Hematopoietic multipotent progenitor cell treated with erythropoietin and hydrocortisone succinate and interleukin-3 and kit ligand, for 17 days (in vitro differentiated cells): ENCODE data around the gene GVQW3.
A peak's percentile ranks its signal among the peaks of the same experiment; 100 is the strongest.

Experiments used
- DNase-seq: peaks from one replicate; pipeline ENCODE4 v3.0.0-alpha.2; 2015; ENCODE audit warnings: low spot score

GVQW3 gene

GRCh38 chr11:76380977-76381719, at the start of gene GVQW3, which contains the start of gene THAP12:
Gene GVQW3, plus strand, starts transcription at chr11:76381323. Its CDS starts 506 bp downstream, at chr11:76381829.
Gene THAP12, minus strand, starts transcription at chr11:76381132. Its CDS starts 296 bp downstream, at chr11:76380836.
- DNase-seq = peak; percentile 98

DNA sequence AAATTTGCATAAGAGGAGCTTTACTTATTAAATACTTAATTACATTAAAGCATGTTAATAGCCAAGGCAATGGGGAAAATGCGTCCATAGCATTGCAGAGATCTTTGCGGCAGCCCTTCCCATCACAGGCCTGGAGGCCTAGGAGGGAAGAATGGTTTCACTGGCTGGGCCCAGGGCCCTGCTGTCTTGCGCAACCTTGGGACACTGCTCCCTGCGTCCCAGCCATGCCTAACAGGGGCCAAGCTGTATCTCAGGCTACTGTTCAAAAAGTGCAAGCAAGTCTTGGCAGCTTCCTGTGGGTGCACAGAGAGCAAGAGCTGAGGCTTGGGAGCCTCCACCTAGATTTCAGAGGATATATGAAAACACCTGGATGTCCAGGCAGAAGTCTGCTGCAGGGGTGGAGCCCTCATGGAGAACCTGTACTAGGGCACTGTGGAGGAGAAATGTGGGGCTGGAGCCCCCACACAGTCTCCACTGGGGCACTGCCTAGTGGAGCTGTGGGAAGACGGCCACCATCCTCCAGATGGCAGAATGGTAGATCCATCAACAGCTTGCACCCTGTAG, 46.2 kb upstream of the GVQW3 start:
- DNase-seq = no peak

DNA sequence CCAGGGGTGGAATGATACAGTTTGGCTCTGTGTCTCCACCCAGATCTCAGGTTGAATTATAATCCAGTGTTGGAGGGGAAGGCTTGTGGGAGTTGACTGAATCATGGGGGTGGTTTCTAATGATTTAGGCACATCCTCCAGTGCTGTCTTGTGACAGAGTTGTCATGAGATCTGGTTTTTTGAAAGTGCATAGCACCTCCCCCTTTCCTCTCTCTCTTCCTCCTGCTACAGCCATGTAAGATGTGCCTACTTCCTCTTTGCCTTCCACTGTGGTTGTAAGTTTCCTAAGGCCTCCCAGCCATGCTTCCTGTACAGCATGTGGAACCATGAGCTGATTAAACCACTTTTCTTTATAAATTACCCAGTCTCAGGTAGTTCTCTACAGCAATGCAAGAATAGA, 45.3 kb upstream of the GVQW3 start:
- DNase-seq = no peak

GRCh38 chr11:76336597-76336996, 44.5 kb upstream of the GVQW3 start:
- no peak for DNase-seq

- no peak for DNase-seq
Measured at GRCh38 chr11:76337469-76337868, 43.7 kb upstream of the GVQW3 start.

DNA sequence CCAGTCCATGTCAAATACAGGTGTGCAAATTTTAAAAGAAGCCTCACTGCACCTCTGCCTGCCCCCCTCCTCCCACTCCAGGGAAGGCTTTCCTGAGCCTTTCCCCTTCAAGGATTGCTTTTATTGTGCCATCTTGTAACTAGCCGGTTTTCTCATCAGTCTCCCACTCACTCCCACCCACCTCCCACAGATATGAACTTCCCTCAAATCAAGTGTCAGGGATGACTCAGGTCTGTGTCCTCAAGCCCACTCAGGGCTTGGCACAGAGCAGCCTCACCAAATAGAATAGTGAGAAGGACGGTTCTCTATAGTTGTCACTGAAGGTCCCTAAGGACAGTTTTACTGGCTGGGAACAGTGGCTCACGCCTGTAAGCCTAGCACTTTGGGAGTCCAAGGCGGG, 43.2 kb upstream of the GVQW3 start:
- DNase-seq = no peak

GRCh38 chr11:76339221-76339620, 41.9 kb upstream of the GVQW3 start:
- no peak for DNase-seq

GRCh38 chr11:76347466-76347865, 33.7 kb upstream of the GVQW3 start:
- DNase-seq = no peak

- DNase-seq = no peak
Measured at GRCh38 chr11:76348348-76348747, 32.8 kb upstream of the GVQW3 start.

- DNase-seq = no peak
Measured at GRCh38 chr11:76355172-76355571, 26.0 kb upstream of the GVQW3 start.

GRCh38 chr11:76361374-76361773, 19.7 kb upstream of the GVQW3 start:
- no peak for DNase-seq

DNA sequence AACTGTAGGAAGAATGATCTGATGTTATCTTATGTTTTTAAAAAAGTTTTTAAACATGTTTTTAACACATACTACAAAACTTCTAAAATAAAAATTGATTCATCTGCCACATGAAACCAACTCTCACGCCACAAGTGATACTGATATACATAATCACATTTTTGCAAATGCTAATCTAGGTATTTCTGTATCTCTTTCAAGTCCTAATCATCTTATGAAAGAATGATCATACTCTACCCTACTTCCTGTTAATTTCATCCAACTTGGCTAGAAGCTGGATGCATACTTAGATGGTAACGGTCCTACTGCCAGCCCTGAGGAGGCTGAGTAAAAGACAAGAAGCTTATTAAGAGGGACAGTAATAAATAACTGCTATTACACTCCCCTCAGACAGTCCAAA, 19.3 kb upstream of the GVQW3 start:
- no peak for DNase-seq

GRCh38 chr11:76362716-76363115, 18.4 kb upstream of the GVQW3 start:
- no peak for DNase-seq

- DNase-seq = no peak
Measured at GRCh38 chr11:76365038-76365679, 16.0 kb upstream of the GVQW3 start.

- no peak for DNase-seq
Measured at GRCh38 chr11:76368490-76368889, 12.6 kb upstream of the GVQW3 start.

DNA sequence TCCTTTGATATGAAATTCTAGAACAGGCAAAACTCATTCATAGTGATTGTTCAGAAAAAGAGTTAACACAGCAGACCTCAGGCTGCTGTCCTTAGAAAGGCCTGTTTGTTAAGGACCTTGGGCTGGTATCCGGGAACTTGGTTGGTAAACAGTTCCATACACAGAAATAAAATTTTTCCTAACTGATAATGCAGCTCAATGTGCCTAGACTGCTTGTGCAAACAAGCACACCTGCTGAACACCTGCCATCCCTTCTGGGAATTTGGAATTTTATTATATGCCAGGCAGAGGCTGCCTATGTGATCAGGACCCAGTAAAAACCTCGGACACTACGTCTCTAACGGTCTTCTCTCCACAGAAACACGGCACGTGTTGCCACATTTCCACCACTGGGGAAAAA, 11.7 kb upstream of the GVQW3 start:
- no peak for DNase-seq

DNA sequence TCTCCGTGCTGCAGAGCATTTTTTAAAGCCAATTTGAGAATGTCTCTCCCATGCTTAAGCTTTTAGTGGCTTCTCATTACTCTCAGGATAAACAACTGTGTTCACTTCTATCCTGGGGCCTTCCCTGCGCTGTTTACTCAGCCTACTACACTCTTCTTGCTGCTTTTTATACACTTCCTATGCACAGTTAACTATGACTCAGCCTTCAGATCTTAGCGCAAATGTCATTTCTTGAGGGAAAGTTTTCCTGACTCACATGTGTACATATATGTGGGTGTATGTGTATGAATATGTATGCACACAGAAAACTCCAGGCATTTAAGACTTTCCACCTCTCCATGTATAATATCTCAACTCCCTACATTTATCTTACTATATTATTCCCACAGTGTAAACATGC, 10.0 kb upstream of the GVQW3 start:
- no peak for DNase-seq

- DNase-seq = no peak
Measured at GRCh38 chr11:76376746-76377558, 4.2 kb upstream of the GVQW3 start.

GRCh38 chr11:76379807-76380158, 1.3 kb upstream of the GVQW3 start:
- DNase-seq = no peak

GRCh38 chr11:76380159-76380976, 755 bp upstream of the GVQW3 start:
- DNase-seq = peak; percentile 26

GRCh38 chr11:76382209-76382608, 1.1 kb downstream of the GVQW3 start:
- no peak for DNase-seq

GRCh38 chr11:76385903-76386302, 4.8 kb downstream of the GVQW3 start:
- DNase-seq = no peak
